Lower leg skin (tissue), 4 donors: ENCODE data around the gene UBE2G2. TPM values are rescaled to one million over a fixed set of nuclear protein-coding genes. Genes with fewer than 3 reads are reported as not detected.

ENCODE experiments used
- DNase-seq, 2 donors: peaks; one replicate each; pipeline ENCODE4 v3.0.0-alpha.2; 2019; ENCODE audit warnings: low spot score in 2 of 2
- H3K4me3 ChIP-seq: fragments of 200-600 bp; sonication (generic); 2 replicates; pipeline ENCODE4 v1.5.1; 2017; ENCODE audit warnings: mild to moderate bottlenecking, low read depth; ENCODE audit not compliant: poor library complexity, severe bottlenecking
- POLR2A ChIP-seq, 2 donors: fragments of 450-650 bp; IDR thresholded peaks; one replicate each; pipeline ENCODE4 v1.6.1; 2016 to 2017; ENCODE audit warnings: antibody characterized with exemption in 2 of 2, mild to moderate bottlenecking in 1 of 2, moderate library complexity in 1 of 2
- WGBS, 2 donors: methylation state at CpG; one replicate each; pipeline ENCODE4 v1.1.5; 2018; 5-methylcytosine and 5-hydroxymethylcytosine counted together
- intact Hi-C: fragments of 100-400 bp; cut with DNase I; formaldehyde crosslinking; loops from one replicate; pipeline ENCODE4 v1.15.0; 2023; ENCODE audit warnings: low total_unique reads
- total RNA-seq, 4 donors: library from RNA; depleted of rRNA; stranded (reverse); fragments of >200 nt; gene quantifications; one replicate each; pipeline ENCODE4 v1.1.0, GENCODE V29; 2016
- TF ChIP-seq, protein P1 (sequence below), 3 donors: fragments of 450-650 bp; IDR thresholded peaks; one replicate each; pipeline ENCODE4 v1.5.1; 2016; ENCODE audit warnings: antibody characterized with exemption in 3 of 3, mild to moderate bottlenecking in 3 of 3, moderate library complexity in 2 of 3

Gene UBE2G2
- total RNA-seq, 4 donors from 2014 or later, result 37.2 to 61.8 (median 49.8) TPM

DNA sequence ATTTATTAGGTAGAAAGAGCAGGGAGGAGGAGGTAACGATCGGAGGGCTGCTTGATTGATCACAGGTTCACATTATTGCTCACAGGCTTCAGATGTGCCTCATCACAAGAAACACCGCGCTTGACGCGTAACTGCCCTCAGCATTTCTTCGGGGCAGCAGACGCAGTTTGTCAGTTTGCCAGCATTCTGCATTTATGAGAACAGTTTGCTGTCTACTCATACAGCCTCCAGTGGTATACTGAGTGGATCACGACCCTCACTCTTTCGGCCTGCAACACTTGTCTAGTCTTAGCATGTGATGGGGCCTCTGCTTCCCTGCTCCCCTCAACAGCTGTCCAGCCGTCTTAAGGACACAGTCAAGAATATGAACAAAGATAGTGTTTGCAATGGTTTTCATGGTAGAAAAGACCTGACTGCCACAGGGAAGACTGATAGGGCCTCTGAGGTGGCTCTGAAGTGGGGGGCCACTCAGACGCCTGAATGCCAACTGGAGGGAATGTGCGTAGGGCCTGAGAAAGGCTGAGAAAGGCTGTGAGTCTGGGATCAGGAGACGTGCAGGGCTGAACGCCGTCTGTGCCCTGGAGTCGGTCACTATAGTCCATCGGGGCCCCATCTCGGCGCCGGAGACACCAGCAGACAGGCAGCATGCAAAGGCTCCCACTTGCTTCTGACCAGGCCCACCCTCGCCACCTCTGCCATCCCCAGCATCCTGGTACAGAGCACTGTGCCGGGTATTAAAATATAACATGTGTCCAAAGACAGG, 45.0 kb downstream of the UBE2G2 start:
- intact Hi-C loops, result no loop called here
- DNase-seq, result peak in 1 of 2 donors; percentile 80
- 87 to 90% methylated on average over 23 of the region's 23 CpGs for WGBS, 2 donors
- TF ChIP-seq POLR2A (IDR thresholded peaks at IDR 0.05), result no peak
- TF ChIP-seq, protein P1, sequence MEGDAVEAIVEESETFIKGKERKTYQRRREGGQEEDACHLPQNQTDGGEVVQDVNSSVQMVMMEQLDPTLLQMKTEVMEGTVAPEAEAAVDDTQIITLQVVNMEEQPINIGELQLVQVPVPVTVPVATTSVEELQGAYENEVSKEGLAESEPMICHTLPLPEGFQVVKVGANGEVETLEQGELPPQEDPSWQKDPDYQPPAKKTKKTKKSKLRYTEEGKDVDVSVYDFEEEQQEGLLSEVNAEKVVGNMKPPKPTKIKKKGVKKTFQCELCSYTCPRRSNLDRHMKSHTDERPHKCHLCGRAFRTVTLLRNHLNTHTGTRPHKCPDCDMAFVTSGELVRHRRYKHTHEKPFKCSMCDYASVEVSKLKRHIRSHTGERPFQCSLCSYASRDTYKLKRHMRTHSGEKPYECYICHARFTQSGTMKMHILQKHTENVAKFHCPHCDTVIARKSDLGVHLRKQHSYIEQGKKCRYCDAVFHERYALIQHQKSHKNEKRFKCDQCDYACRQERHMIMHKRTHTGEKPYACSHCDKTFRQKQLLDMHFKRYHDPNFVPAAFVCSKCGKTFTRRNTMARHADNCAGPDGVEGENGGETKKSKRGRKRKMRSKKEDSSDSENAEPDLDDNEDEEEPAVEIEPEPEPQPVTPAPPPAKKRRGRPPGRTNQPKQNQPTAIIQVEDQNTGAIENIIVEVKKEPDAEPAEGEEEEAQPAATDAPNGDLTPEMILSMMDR (IDR thresholded peaks at IDR 0.05), result no peak
- H3K4me3 ChIP-seq, result no peak overlapping the region

DNA sequence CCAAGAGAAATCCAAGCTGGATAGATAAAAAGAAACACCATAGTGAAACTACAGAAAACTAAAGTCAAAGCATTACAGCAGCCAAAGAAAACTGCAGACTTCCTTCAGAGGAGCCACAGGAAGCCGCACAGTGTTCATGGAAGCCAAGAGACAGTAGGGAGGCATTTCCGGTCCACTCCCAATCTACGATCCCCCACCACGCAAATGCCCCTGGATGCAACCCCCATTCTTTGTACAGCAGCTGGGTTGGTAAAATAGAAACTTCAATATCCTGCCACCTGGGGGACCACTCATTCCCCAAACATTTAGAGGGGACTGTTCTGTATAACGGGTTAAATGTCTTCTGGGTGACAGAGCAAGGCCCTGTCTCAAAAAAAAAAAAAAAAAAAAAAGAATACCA, 46.4 kb downstream of the UBE2G2 start:
- no peak for TF ChIP-seq POLR2A (IDR thresholded peaks at IDR 0.05)
- TF ChIP-seq, protein P1 (IDR thresholded peaks at IDR 0.05), result no peak
- WGBS, 2 donors, result 79 to 85% methylated on average over 5 of the region's 5 CpGs
- no peak overlapping the region for H3K4me3 ChIP-seq
- intact Hi-C loops, result no loop called here
- DNase-seq, result no peak

DNA sequence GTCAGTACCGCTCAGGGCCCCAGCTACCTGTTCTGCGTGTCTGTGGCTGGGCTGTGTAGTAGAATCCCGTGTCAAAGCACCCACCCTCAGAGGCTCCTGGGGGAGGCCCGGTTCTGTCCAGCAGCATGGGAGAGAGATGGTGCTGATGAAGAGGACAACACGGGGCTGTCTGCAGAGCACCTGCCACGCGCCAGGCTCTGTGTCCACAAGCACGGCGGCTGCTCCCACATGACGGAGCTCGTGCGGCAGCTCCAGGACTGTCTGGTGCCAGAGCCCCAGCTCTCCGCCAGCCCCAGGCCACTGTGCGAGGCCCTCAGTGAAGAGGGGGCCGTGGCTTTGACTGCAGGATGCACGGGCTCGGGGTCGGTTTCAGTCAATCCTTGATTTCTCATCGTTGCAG, 48.3 kb downstream of the UBE2G2 start:
- no peak overlapping the region for H3K4me3 ChIP-seq
- DNase-seq, result no peak
- intact Hi-C loops, result no loop called here
- WGBS, 2 donors, result 48 to 61% methylated on average over 17 to 18 of the region's 19 CpGs
- TF ChIP-seq POLR2A (IDR thresholded peaks at IDR 0.05), result no peak
- TF ChIP-seq, protein P1 (IDR thresholded peaks at IDR 0.05), result no peak

DNA sequence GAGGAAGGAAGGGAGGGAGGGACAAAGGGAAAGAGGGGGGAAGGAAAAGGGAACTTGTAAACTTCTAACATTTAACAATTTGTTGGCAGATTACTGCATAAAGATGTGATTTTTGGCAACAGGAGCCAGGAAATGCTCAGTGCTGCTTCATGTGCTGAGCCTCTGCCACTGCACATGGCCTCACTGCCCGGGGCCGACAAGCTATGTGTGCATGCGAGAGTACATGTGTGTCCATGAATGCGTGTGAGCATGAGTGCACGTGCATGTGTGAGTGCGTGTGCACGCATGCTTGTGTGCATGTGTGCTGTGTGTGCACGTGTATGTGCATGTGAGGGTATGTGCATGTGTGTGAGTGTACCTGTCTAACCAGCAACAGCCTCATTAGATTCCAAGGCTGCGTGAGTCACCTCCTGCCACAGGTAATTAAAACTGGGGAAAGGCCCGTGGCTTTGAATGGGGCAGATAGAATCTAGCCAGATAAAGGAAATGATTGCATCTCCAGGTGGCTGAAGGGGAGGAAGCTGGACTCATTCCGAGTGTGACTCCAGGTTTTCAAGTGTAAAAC, 48.9 kb downstream of the UBE2G2 start:
- no peak overlapping the region for H3K4me3 ChIP-seq
- DNase-seq, result peak in 1 of 2 donors; percentile 64
- intact Hi-C loops, result no loop called here
- WGBS, 2 donors, result 27 to 54% methylated on average over 11 of the region's 11 CpGs
- no peak for TF ChIP-seq POLR2A (IDR thresholded peaks at IDR 0.05)
- TF ChIP-seq, protein P1 (IDR thresholded peaks at IDR 0.05), result no peak

DNA sequence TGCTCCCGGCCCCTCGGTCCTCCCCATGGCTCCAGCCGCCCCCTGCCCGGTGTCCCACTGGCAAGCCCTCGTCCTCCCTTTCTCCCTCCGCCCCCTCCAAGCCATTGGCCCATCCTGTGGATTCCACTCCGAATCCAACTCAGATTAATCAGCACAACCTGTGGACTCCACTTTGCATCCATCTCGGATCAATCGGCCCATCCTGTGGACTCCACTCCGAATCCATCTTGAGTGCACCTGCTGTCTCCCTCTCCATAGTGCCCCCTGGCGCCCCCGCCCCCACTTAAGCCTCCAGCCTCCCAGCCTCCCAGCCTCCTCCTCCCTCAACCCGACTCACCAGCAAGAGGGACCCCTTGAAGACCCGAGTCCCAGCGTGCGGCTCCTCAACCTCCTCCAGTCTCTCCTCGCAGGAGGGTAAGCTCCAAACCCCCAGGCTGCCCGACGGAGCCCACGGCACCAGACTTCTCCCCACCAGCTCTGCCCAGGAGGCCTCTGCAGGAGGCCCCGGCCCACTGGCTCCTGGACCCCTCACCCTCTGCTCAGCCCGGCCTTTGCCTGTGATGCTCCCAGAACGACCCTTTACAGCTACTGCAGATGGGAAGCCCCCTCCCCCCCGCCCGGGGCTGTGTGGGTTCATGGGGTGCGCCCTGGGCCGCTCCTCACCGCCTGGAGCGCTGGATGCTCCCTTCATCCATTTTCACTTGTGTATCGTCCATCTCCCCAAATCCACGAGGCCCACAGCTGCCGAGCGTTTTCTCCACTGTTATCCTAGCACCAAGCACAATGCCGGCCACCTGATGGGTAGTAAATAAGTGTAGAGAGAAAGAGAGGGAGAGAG, 49.6 kb downstream of the UBE2G2 start:
- no peak for DNase-seq
- intact Hi-C loops, result no loop called here
- H3K4me3 ChIP-seq, result no peak overlapping the region
- TF ChIP-seq POLR2A (IDR thresholded peaks at IDR 0.05), result no peak
- WGBS, 2 donors, result 62 to 73% methylated on average over 33 to 34 of the region's 34 CpGs
